HCT116 (cell line): ENCODE data around the gene FNIP2.
"Not testable (repeated sequence)": the region's sequence is repeated elsewhere in the genome, so short reads cannot be mapped to it uniquely, and the experiment has no call there.

Experiments used
- CTCF ChIP-seq, 3 experiments: fragments of 200-600 bp in 1 of 3; sonication (generic) in 1 of 3; IDR thresholded peaks in 2 of 3; conservative IDR thresholded peaks in 1 of 3; 2 replicates each; pipeline ENCODE4 v1.5.1; 2012 to 2017; ENCODE audit warnings: low read depth in 2 of 3, low read length in 2 of 3, antibody characterized with exemption in 1 of 3, borderline replicate concordance in 1 of 3, control low read depth in 1 of 3, mild to moderate bottlenecking in 1 of 3, mixed read lengths in 1 of 3, mixed run types in 1 of 3, moderate library complexity in 1 of 3; ENCODE audit not compliant: insufficient read depth in 1 of 3
- EZH2 ChIP-seq: fragments of 200-600 bp; sonication (generic); IDR thresholded peaks from 2 replicates; pipeline ENCODE4 v1.6.1; 2017; ENCODE audit warnings: antibody characterized with exemption, mixed run types
- POLR2A ChIP-seq: IDR thresholded peaks from 2 replicates; pipeline ENCODE4 v1.7.0; 2011; ENCODE audit warnings: borderline replicate concordance; ENCODE audit not compliant: insufficient read depth, insufficient read length; ENCODE audit errors: extremely low read depth
- RAD21 ChIP-seq: IDR thresholded peaks from 2 replicates; pipeline ENCODE4 v1.6.1; 2012; ENCODE audit warnings: low read depth, mild to moderate bottlenecking
- TCF7L2 ChIP-seq: IDR thresholded peaks from 2 replicates; pipeline ENCODE4 v1.7.0; 2011; ENCODE audit warnings: borderline replicate concordance, inconsistent platforms; ENCODE audit not compliant: insufficient read depth, insufficient read length; ENCODE audit errors: extremely low read depth

- not testable (repeated sequence) for TF ChIP-seq CTCF (IDR thresholded peaks at IDR 0.05 in 2 of 3, conservative IDR thresholded peaks at IDR 0.05 in 1 of 3; ENCODE audit: borderline replicate concordance in 1 of 3, insufficient read depth in 1 of 3, low read depth in 2 of 3, low read length in 2 of 3); POLR2A; RAD21; EZH2; TCF7L2
Observed at GRCh38 chr4:158920452-158920996, 151.7 kb downstream of the FNIP2 start.
